Progenitor cell of endocrine pancreas (in vitro differentiated cells): Measurements from ENCODE around the gene STXBP6. TPM values are rescaled to one million over a fixed set of nuclear protein-coding genes. Genes with fewer than 3 reads are reported as not detected.

Source experiments
- DNase-seq: peaks from one replicate; pipeline ENCODE4 v3.0.0; 2021; ENCODE audit warnings: low spot score; ENCODE audit not compliant: unreplicated experiment
- H3K27ac Mint-ChIP-seq: 2 replicates; pipeline ENCODE4 v1.8.0; 2021; ENCODE audit warnings: mild to moderate bottlenecking, moderate library complexity, mixed read lengths
- H3K27me3 Mint-ChIP-seq: 2 replicates; pipeline ENCODE4 v1.8.0; 2021; ENCODE audit warnings: mixed read lengths
- H3K36me3 Mint-ChIP-seq: 2 replicates; pipeline ENCODE4 v1.8.0; 2022; ENCODE audit warnings: mixed read lengths; ENCODE audit not compliant: insufficient read depth
- H3K4me1 Mint-ChIP-seq: 2 replicates; pipeline ENCODE4 v1.8.0; 2021; ENCODE audit warnings: low read depth, mixed read lengths
- H3K4me3 Mint-ChIP-seq: 2 replicates; pipeline ENCODE4 v1.8.0; 2021; ENCODE audit warnings: low read depth, mild to moderate bottlenecking, moderate library complexity, mixed read lengths
- H3K9me3 Mint-ChIP-seq: 2 replicates; pipeline ENCODE4 v1.8.0; 2021; ENCODE audit warnings: low read depth, mixed read lengths
- total RNA-seq: library from RNA; stranded (reverse); gene quantifications from 2 replicates; pipeline ENCODE4 v1.2.1, GENCODE V29; 2021
- TF ChIP-seq, protein P1 (sequence below): fragments of 200-600 bp; sonication (generic); IDR thresholded peaks from one replicate; pipeline ENCODE4 v1.5.0; 2021; ENCODE audit warnings: antibody characterized with exemption, mild to moderate bottlenecking; ENCODE audit not compliant: unreplicated experiment

STXBP6 gene
- total RNA-seq, 1 donor from 2014 or later = 11.9 TPM

DNA sequence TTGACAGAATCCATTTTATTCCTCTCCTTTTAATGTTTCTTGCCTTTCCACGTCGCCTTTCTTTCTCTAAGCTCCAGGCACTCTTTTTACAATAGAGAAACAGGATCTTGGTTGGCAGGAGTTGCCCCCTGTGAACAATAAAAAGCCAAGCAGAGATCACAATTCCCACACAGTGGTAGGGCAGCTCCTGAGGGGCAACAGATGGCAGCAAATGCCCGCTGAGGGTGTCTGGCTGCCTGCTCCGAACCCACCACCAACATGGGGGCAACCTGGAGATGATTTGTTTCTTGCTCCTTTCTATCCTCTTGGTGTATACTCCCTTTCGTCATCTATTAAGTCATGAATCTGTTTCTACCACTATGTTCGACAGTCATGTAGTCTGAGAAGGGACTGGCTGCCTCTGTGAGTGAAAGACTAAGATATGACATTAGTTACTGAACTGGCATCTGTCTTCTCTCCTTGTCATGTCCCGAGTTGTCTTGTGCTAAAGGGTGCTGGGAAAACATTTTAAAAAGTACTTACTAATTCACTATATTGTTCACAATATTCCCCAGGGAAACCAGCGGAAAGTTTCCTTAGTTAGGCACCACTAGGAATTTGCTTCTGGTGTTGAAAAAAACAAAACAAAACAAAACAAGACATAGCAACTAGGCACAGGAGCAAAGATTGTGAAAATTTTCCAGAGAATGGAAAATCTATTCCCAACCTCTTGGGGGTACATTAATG is 170.1 kb downstream of the STXBP6 start:
- Mint-ChIP-seq H3K4me3 (no peak overlapping the region), H3K36me3 (no peaks in the 10 kb centered on the region)
- TF ChIP-seq, protein P1, sequence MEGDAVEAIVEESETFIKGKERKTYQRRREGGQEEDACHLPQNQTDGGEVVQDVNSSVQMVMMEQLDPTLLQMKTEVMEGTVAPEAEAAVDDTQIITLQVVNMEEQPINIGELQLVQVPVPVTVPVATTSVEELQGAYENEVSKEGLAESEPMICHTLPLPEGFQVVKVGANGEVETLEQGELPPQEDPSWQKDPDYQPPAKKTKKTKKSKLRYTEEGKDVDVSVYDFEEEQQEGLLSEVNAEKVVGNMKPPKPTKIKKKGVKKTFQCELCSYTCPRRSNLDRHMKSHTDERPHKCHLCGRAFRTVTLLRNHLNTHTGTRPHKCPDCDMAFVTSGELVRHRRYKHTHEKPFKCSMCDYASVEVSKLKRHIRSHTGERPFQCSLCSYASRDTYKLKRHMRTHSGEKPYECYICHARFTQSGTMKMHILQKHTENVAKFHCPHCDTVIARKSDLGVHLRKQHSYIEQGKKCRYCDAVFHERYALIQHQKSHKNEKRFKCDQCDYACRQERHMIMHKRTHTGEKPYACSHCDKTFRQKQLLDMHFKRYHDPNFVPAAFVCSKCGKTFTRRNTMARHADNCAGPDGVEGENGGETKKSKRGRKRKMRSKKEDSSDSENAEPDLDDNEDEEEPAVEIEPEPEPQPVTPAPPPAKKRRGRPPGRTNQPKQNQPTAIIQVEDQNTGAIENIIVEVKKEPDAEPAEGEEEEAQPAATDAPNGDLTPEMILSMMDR = no peak

DNA sequence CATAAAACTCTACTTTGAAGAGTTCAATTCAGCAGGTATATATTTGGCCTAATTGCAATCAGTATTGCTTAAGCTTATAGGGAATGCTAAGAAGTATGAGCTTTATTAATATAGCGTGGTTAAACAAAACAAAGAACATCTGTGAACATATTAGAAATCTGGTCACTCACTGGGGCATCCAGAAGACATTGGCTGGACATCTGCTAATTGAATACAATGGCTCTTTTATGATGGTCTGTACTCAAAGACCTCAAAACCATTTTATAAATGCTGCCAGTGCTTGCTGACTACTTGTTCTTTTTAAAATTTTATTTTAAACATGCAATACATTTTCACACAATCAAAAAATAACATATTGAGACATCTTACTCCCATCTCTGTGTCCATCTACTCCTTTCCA is 173.0 kb downstream of the STXBP6 start:
- H3K27ac Mint-ChIP-seq = no peak overlapping the region
- H3K4me1 Mint-ChIP-seq = peaks cover 37% of the 10 kb centered on the region
- no peaks in the 10 kb centered on the region for H3K9me3 Mint-ChIP-seq
- no peak overlapping the region for H3K4me3 Mint-ChIP-seq
- DNase-seq = no peak
- H3K27me3 Mint-ChIP-seq = no peaks in the 10 kb centered on the region
- TF ChIP-seq, protein P1 = no peak
- H3K36me3 Mint-ChIP-seq = no peaks in the 10 kb centered on the region

More for the DNA sequence above, 170.1 kb downstream of the STXBP6 start:
- H3K9me3 Mint-ChIP-seq = peaks cover 3% of the 10 kb centered on the region
- H3K27ac Mint-ChIP-seq = no peak overlapping the region
- peaks cover 33% of the 10 kb centered on the region for H3K4me1 Mint-ChIP-seq
- no peak for DNase-seq
- no peaks in the 10 kb centered on the region for H3K27me3 Mint-ChIP-seq

DNA sequence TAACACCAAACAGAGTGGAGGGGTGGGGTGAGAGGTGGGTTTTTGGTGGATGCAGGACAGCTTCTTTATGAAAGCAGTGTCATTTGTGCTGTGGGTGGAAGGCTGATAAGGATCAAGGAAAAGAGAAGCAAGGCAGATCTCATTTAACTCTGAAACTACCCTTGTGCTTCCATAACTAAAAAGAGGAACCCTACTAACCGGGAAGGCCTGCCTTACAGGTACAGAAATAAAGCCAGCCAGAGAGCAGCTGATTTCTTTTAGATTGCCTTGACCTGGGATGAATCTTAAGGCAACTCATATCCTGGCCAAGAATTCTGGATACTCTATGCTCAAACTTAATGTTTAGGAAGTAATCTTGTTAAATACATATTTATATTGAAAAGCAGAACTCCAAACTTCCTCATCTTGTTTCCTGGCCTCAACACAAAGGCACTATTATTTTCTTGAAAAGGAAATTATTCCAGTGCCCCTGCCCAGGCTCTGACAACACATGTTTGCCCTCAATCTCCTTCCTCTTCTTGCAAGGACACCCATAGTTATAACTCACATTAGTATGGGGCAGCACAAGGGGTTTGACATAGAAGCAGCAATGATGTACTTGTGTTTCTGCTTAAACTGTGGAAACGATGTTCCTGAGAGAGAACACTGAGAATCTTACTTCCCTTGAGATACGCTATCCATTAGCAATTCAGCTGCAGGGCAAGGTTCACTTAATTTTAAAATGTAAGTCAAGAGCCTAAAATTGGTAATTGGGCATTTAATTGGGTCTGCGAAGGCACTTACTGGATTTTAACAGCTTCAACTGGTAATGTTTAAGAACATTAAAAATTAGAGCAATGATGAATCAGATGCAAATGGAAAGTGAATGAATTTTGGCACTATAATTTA is 173.7 kb downstream of the STXBP6 start:
- H3K27me3 Mint-ChIP-seq = no peaks in the 10 kb centered on the region
- DNase-seq = no peak
- TF ChIP-seq, protein P1 = no peak
- no peak overlapping the region for H3K4me3 Mint-ChIP-seq
- H3K36me3 Mint-ChIP-seq = no peaks in the 10 kb centered on the region
- H3K9me3 Mint-ChIP-seq = no peaks in the 10 kb centered on the region
- no peak overlapping the region for H3K27ac Mint-ChIP-seq
- H3K4me1 Mint-ChIP-seq = peaks cover 37% of the 10 kb centered on the region

DNA sequence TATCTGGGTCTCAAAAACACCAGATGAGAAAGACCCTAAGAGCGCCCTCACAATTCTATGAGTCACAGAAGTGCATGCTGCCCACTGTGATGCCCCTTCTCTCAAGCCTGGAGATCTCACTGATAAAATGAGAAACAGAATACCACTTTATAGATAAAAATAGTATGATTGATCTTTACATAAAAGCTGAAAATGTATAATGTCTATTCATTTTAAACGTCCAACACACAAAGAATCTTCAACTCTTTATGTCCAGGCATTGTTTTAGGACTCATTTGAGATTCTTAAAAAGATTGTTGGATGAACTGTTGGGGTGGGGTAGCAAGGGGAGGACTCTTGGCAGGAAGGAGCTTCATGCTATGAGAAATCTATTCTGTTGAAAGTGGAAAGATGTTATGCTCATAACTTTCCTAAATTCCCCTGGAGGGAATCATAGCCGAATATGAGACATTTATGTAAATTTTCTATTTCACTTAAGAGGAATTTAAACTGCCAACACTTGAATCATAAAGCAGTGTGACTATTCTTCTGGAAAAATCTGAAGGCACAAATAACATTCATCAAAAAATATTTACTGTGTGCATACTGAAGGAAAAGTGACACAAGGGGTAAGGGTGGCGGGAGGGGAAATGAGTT is 174.6 kb downstream of the STXBP6 start:
- Mint-ChIP-seq H3K27ac (no peak overlapping the region), H3K4me3 (no peak overlapping the region), H3K4me1 (peaks cover 30% of the 10 kb centered on the region), H3K36me3 (no peaks in the 10 kb centered on the region), H3K27me3 (no peaks in the 10 kb centered on the region), H3K9me3 (no peaks in the 10 kb centered on the region)
- no peak for DNase-seq
- TF ChIP-seq, protein P1 = no peak
